ENCODE data around the gene AUTS2. TPM values are rescaled to one million over a fixed set of nuclear protein-coding genes. Genes with fewer than 3 reads are reported as not detected.

The AUTS2 gene
- total RNA-seq, 4 donors from 2014 or later: 14.9 to 27.2 (median 17.5) TPM

GRCh38 chr7:69585169-69585568 lies 13.1 kb upstream of the AUTS2 start:
- no peak for DNase-seq
- Histone ChIP-seq H3K36me3 (no peaks in the 10 kb centered on the region), H3K9me3 (no peaks in the 10 kb centered on the region), H3K4me1 (no peaks in the 10 kb centered on the region), H3K27ac (no peak overlapping the region), H3K27me3 (no peaks in the 10 kb centered on the region), H3K4me3 (replicated peaks in 1 of 3) (no peak overlapping the region)
- WGBS, 2 donors: 100% methylated on average over 1 of the region's 1 CpG
- TF ChIP-seq, protein P1, sequence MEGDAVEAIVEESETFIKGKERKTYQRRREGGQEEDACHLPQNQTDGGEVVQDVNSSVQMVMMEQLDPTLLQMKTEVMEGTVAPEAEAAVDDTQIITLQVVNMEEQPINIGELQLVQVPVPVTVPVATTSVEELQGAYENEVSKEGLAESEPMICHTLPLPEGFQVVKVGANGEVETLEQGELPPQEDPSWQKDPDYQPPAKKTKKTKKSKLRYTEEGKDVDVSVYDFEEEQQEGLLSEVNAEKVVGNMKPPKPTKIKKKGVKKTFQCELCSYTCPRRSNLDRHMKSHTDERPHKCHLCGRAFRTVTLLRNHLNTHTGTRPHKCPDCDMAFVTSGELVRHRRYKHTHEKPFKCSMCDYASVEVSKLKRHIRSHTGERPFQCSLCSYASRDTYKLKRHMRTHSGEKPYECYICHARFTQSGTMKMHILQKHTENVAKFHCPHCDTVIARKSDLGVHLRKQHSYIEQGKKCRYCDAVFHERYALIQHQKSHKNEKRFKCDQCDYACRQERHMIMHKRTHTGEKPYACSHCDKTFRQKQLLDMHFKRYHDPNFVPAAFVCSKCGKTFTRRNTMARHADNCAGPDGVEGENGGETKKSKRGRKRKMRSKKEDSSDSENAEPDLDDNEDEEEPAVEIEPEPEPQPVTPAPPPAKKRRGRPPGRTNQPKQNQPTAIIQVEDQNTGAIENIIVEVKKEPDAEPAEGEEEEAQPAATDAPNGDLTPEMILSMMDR (IDR thresholded peaks at IDR 0.05): no peak
- no peak for TF ChIP-seq POLR2A (IDR thresholded peaks at IDR 0.05)
- intact Hi-C loops (cut with DNase I): no loop called here

GRCh38 chr7:69586321-69586720 lies 12.0 kb upstream of the AUTS2 start:
- H3K27ac ChIP-seq: no peak overlapping the region
- intact Hi-C loops (cut with DNase I): no loop called here
- no peak overlapping the region for H3K4me3 ChIP-seq (replicated peaks in 1 of 3)
- H3K9me3 ChIP-seq: no peaks in the 10 kb centered on the region
- H3K4me1 ChIP-seq: no peaks in the 10 kb centered on the region
- 88 to 90% methylated on average over 3 of the region's 3 CpGs for WGBS, 2 donors
- TF ChIP-seq, protein P1 (IDR thresholded peaks at IDR 0.05): no peak
- no peak for TF ChIP-seq POLR2A (IDR thresholded peaks at IDR 0.05)
- H3K27me3 ChIP-seq: no peaks in the 10 kb centered on the region
- no peak for DNase-seq
- H3K36me3 ChIP-seq: no peaks in the 10 kb centered on the region

GRCh38 chr7:69588773-69589172 lies 9.5 kb upstream of the AUTS2 start:
- Histone ChIP-seq H3K27me3 (no peaks in the 10 kb centered on the region), H3K4me1 (no peaks in the 10 kb centered on the region), H3K36me3 (no peaks in the 10 kb centered on the region), H3K4me3 (replicated peaks in 1 of 3) (no peak overlapping the region), H3K9me3 (no peaks in the 10 kb centered on the region), H3K27ac (no peak overlapping the region)
- TF ChIP-seq, protein P1 (IDR thresholded peaks at IDR 0.05): no peak
- TF ChIP-seq POLR2A (IDR thresholded peaks at IDR 0.05): no peak
- WGBS, 2 donors: 70 to 76% methylated on average over 5 of the region's 5 CpGs
- intact Hi-C loops (cut with DNase I): no loop called here
- no peak for DNase-seq

DNA sequence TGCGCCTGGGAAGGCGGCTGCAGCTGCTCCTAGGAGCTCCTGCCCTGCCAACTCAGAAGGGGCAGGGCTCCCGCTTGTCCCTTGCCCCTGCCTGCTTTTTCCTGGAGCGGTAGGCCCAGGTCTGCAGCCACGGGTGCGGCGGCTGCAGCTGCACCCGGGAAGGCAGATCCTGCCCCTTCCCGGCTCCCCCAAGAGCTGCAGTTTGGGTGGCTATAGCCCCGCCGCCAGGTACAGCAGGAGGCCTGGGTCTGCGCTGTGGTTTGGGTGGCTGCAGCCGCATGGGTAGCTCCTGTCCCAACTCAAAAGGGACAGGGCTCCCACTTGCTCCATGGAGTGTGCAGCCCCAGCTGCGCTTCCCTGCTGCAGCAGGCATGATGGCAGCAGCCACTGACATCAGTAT lies 6.5 kb upstream of the AUTS2 start:
- 97 to 100% methylated on average over 3 to 4 of the region's 14 CpGs for WGBS, 2 donors
- Histone ChIP-seq H3K4me1 (peaks cover 0 to 2% of the 10 kb centered on the region in 2 donors), H3K36me3 (no peaks in the 10 kb centered on the region), H3K27ac (no peak overlapping the region), H3K4me3 (replicated peaks in 1 of 3) (no peak overlapping the region), H3K9me3 (no peaks in the 10 kb centered on the region), H3K27me3 (no peaks in the 10 kb centered on the region)
- DNase-seq: no peak
- TF ChIP-seq, protein P1 (IDR thresholded peaks at IDR 0.05): no peak
- no peak for TF ChIP-seq POLR2A (IDR thresholded peaks at IDR 0.05)
- intact Hi-C loops (cut with DNase I): no loop called here

DNA sequence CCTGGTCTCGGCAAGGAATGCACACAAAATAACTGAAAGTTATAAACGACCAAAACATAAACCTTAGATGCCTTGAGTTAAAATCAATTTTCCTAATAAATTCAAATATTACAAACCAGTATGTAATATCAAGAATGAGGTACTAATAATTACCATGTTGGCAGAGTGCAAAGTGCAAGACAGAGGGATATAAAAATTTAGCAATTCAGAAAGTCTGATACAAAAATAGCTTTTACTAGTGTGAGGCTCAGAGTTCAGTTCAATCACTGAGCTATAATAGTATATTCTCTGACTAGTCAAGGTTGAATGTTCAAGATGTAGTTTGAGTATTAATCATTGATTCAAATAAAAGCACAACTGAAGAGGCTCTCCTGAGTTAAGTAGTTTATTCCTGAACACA lies 4.8 kb upstream of the AUTS2 start:
- WGBS, 2 donors: 74 to 82% methylated on average over 2 of the region's 2 CpGs
- intact Hi-C loops (cut with DNase I): no loop called here

More for the DNA sequence above, 4.8 kb upstream of the AUTS2 start:
- Histone ChIP-seq H3K27me3 (no peaks in the 10 kb centered on the region), H3K27ac (no peak overlapping the region), H3K9me3 (no peaks in the 10 kb centered on the region), H3K4me3 (replicated peaks in 1 of 3) (no peak overlapping the region), H3K36me3 (no peaks in the 10 kb centered on the region), H3K4me1 (peaks cover 0 to 8% of the 10 kb centered on the region in 2 donors)
- TF ChIP-seq POLR2A (IDR thresholded peaks at IDR 0.05): no peak
- TF ChIP-seq, protein P1 (IDR thresholded peaks at IDR 0.05): no peak
- no peak for DNase-seq

All from thyroid gland (tissue), 4 donors.